KOPT-K1 (cell line): ENCODE measurements around the gene MTMR10.

Experiments
- H3K27ac ChIP-seq: fragments of 200-600 bp; sonication (generic); 2 replicates; pipeline ENCODE4 v1.5.1; 2016; ENCODE audit warnings: antibody characterized with exemption, mild to moderate bottlenecking, low read depth, low read length; ENCODE audit not compliant: poor library complexity, severe bottlenecking
- H3K36me3 ChIP-seq: fragments of 200-600 bp; sonication (generic); 2 replicates; pipeline ENCODE4 v1.5.1; 2017; ENCODE audit warnings: antibody characterized with exemption, mild to moderate bottlenecking, low read length, moderate library complexity; ENCODE audit not compliant: insufficient read depth
- H3K9me3 ChIP-seq: fragments of 200-600 bp; sonication (generic); 2 replicates; pipeline ENCODE4 v1.5.1; 2017; ENCODE audit warnings: antibody characterized with exemption, low read length, mild to moderate bottlenecking; ENCODE audit not compliant: insufficient read depth, poor library complexity, severe bottlenecking

Gene MTMR10

GRCh38 chr15:30903497-30904187 lies 87.8 kb downstream of the MTMR10 start, which contains the start of gene FAN1:
Gene FAN1, plus strand, starts transcription at chr15:30903915. Its CDS starts 749 bp downstream, at chr15:30904664.
- Histone ChIP-seq H3K36me3 (peaks cover 18% of the 10 kb centered on the region; the same call in 1 of the 2 replicates), H3K27ac (peak within 1 kb of the TSS; percentile 59), H3K9me3 (no peaks in the 10 kb centered on the region)

GRCh38 chr15:30901889-30902288 lies 89.5 kb downstream of the MTMR10 start:
- no peaks in the 10 kb centered on the region for H3K9me3 ChIP-seq
- 0 out of 2 replicates have a peak, but pooled peaks cover 10% of the 10 kb centered on the region for H3K36me3 ChIP-seq
- H3K27ac ChIP-seq, result no peak overlapping the region

- Histone ChIP-seq H3K27ac (no peak overlapping the region), H3K36me3 (no peaks in the 10 kb centered on the region), H3K9me3 (no peaks in the 10 kb centered on the region)
Observed at GRCh38 chr15:30896211-30896606, 95.2 kb downstream of the MTMR10 start.

GRCh38 chr15:30895461-30896210 lies 95.8 kb downstream of the MTMR10 start:
- Histone ChIP-seq H3K36me3 (no peaks in the 10 kb centered on the region), H3K27ac (no peak overlapping the region), H3K9me3 (no peaks in the 10 kb centered on the region)

GRCh38 chr15:30889196-30889595 lies 102.2 kb downstream of the MTMR10 start:
- Histone ChIP-seq H3K27ac (no peak overlapping the region), H3K36me3 (no peaks in the 10 kb centered on the region), H3K9me3 (no peaks in the 10 kb centered on the region)
